Stimulated activated CD4-positive, alpha-beta T cell treated with anti-CD3 and anti-CD28 coated beads, Interleukin-1b, Interleukin-23, amount 100 ng/mL, for 1 hour (primary cell): ENCODE data around the gene CEP78.

ENCODE experiments used
- DNase-seq, 2 donors: peaks; one replicate each; pipeline ENCODE4 v3.0.0-alpha.2; 2020; ENCODE audit warnings: low read depth in 2 of 2

CEP78 gene

GRCh38 chr9:78286125-78286524, 50.2 kb downstream of the CEP78 start:
- DNase-seq = no peak

- DNase-seq = no peak
These were observed 51.1 kb downstream of the CEP78 start for GRCh38 chr9:78286946-78287388.

- DNase-seq = no peak
These were observed 52.5 kb downstream of the CEP78 start for GRCh38 chr9:78288214-78288892.

- DNase-seq = no peak
These were observed 53.6 kb downstream of the CEP78 start for GRCh38 chr9:78289474-78289873.

GRCh38 chr9:78291240-78291925, 55.5 kb downstream of the CEP78 start:
- no peak for DNase-seq

GRCh38 chr9:78292026-78292425, 56.2 kb downstream of the CEP78 start:
- no peak for DNase-seq

GRCh38 chr9:78292716-78293497, 57.0 kb downstream of the CEP78 start:
- no peak for DNase-seq

- DNase-seq = no peak
These were observed 58.7 kb downstream of the CEP78 start for GRCh38 chr9:78294290-78295176.

GRCh38 chr9:78295177-78295575, 59.3 kb downstream of the CEP78 start:
- no peak for DNase-seq

GRCh38 chr9:78295731-78296130, 59.9 kb downstream of the CEP78 start:
- no peak for DNase-seq

- peak in 1 of 2 donors; percentile 3 for DNase-seq
These were observed 60.5 kb downstream of the CEP78 start for GRCh38 chr9:78296201-78296892.

- DNase-seq = peak; percentile 54 to 72
These were observed 61.2 kb downstream of the CEP78 start, which contains the start of gene PSAT1 for GRCh38 chr9:78296893-78297671. Gene PSAT1, plus strand, starts transcription at chr9:78297125. Its CDS starts 86 bp downstream, at chr9:78297211.

GRCh38 chr9:78297672-78297961, 61.7 kb downstream of the CEP78 start:
- no peak for DNase-seq

GRCh38 chr9:78298046-78298765, 62.3 kb downstream of the CEP78 start:
- peak in 1 of 2 donors; percentile 17 for DNase-seq

- DNase-seq = no peak
These were observed 64.3 kb downstream of the CEP78 start for GRCh38 chr9:78300209-78300608.

- DNase-seq = no peak
These were observed 65.6 kb downstream of the CEP78 start for GRCh38 chr9:78301466-78301865.

- no peak for DNase-seq
These were observed 67.6 kb downstream of the CEP78 start for GRCh38 chr9:78303377-78304062.

GRCh38 chr9:78304357-78304756, 68.5 kb downstream of the CEP78 start:
- DNase-seq = no peak
